Caco-2 (cell line): ENCODE results near the gene NOS3. TPM values are rescaled to one million over a fixed set of nuclear protein-coding genes. Genes with fewer than 3 reads are reported as not detected.

Source experiments
- BruUV-seq: library from RNA; stranded (reverse); fragments of 400-500 nt; replicated peaks from 2 replicates; lab custom pipeline; 2021; lab: Mats Ljungman, UMichigan
- CTCF ChIA-PET: fragments of 300-600 bp; sonication (Branson Sonifier 250); formaldehyde crosslinking; loops from one replicate; lab custom pipeline; 2022; ENCODE audit warnings: antibody characterized with exemption; lab: Charles Lee
- POLR2A ChIA-PET: fragments of 300-600 bp; sonication (Branson Sonifier 250); formaldehyde crosslinking; loops from one replicate; lab custom pipeline; 2022; ENCODE audit warnings: antibody characterized with exemption; lab: Charles Lee
- DNase-seq, 2 experiments: peaks; one replicate each; pipeline versions ENCODE4 v3.0.0 to v3.0.0-alpha.2; 2020 to 2022
- H3K27me3 ChIP-seq: replicated peaks from 2 replicates; pipeline ENCODE4 v1.6.0; 2011; ENCODE audit warnings: low read length; ENCODE audit not compliant: control insufficient read depth, insufficient read depth
- H3K36me3 ChIP-seq: 2 replicates; pipeline ENCODE4 v1.5.1; 2011; ENCODE audit warnings: low read length; ENCODE audit not compliant: control insufficient read depth, insufficient read depth
- H3K4me1 ChIP-seq: fragments of 250-450 bp; sonication (Bioruptor Pico); 2 replicates; pipeline ENCODE4 v1.5.1; 2020; ENCODE audit warnings: mild to moderate bottlenecking
- H3K4me3 ChIP-seq: 2 replicates; pipeline ENCODE4 v1.5.1; 2011; ENCODE audit warnings: low read depth, mild to moderate bottlenecking, control low read depth, low read length
- H3K9me3 ChIP-seq: fragments of 250-450 bp; sonication (Bioruptor Pico); 2 replicates; pipeline ENCODE4 v1.5.1; 2020; ENCODE audit warnings: mild to moderate bottlenecking, moderate library complexity
- H3K27ac Mint-ChIP-seq: one replicate; pipeline ENCODE4 v1.8.0; 2022; ENCODE audit warnings: mixed read lengths; ENCODE audit not compliant: unreplicated experiment
- H3K27me3 Mint-ChIP-seq: one replicate; pipeline ENCODE4 v1.8.0; 2022; ENCODE audit warnings: mixed read lengths; ENCODE audit not compliant: insufficient read depth, unreplicated experiment
- H3K36me3 Mint-ChIP-seq: one replicate; pipeline ENCODE4 v1.8.0; 2022; ENCODE audit warnings: mild to moderate bottlenecking, mixed read lengths; ENCODE audit not compliant: insufficient read depth, unreplicated experiment
- H3K4me1 Mint-ChIP-seq: one replicate; pipeline ENCODE4 v1.8.0; 2022; ENCODE audit warnings: low read depth, mixed read lengths; ENCODE audit not compliant: unreplicated experiment
- H3K4me3 Mint-ChIP-seq: one replicate; pipeline ENCODE4 v1.8.0; 2022; ENCODE audit warnings: mild to moderate bottlenecking, moderate library complexity, mixed read lengths; ENCODE audit not compliant: unreplicated experiment
- H3K9me3 Mint-ChIP-seq: one replicate; pipeline ENCODE4 v1.8.0; 2022; ENCODE audit warnings: mixed read lengths; ENCODE audit not compliant: unreplicated experiment
- intact Hi-C: fragments of 100-400 bp; cut with micrococcal nuclease; formaldehyde crosslinking; loops from one replicate; pipeline ENCODE4 v1.10.0; 2022; ENCODE audit not compliant: unreplicated experiment
- total RNA-seq: library from RNA; stranded (reverse); gene quantifications from 2 replicates; pipeline ENCODE4 v1.2.3, GENCODE V29; 2022
- TF ChIP-seq, protein P1 (sequence below), 2 experiments: fragments of 200-600 bp in 1 of 2; IDR thresholded peaks; 1 replicate in 1 of 2; 2 replicates in 1 of 2; pipeline versions ENCODE4 v1.5.1 to v1.8.0; 2011 to 2022; ENCODE audit warnings: antibody characterized with exemption in 1 of 2, control low read depth in 1 of 2, inconsistent platforms in 1 of 2, low read depth in 1 of 2, low read length in 1 of 2, mild to moderate bottlenecking in 1 of 2, moderate library complexity in 1 of 2; ENCODE audit not compliant: insufficient read depth in 1 of 2, severe bottlenecking in 1 of 2, unreplicated experiment in 1 of 2

NOS3 gene
- total RNA-seq, 1 experiment from 2014 or later = 1.1 TPM

DNA sequence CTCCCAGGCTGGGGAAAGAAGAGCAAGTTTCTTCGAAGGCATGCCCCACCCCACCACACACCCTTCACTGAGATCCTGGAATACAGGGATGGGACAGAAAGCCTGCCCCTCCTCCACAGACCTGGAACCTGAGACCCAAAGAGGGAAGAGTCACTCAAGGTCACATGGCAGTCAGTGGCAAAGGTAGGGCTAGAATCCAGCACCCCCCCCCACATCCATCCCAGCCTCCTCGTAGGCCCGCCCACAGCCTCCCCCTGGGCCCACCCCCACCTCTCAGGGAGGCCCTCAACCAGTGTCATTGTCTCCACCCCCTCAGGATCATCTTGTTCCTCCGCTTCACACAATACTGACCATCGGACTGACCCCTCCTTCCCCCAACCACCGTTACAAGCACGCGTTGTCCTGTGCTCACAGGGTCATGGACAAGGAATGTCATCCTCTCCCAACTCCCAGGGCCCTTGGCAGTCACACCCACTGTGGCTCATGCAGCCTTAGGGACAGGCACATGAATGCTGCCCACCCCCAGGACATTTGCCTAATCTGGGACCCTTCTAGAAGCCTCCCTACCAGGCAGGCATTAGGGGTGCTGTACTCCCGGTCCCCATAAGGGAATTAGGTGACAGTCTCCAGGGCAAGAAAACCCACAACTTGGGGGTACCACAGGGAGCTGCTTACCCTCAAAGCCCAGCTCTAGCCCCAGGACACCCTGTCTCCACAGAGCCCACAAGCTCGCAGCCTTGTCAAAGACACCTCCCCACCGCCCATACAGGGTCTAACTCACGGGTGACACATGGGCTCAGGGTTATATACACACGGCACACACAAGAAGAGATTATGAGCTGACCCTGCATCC is 14.1 kb upstream of the NOS3 start:
- Mint-ChIP-seq H3K27me3 (peaks cover 17% of the 10 kb centered on the region), H3K27ac (no peak overlapping the region), H3K9me3 (no peaks in the 10 kb centered on the region), H3K36me3 (peaks cover 7% of the 10 kb centered on the region), H3K4me3 (peak overlapping the region; percentile 66), H3K4me1 (peaks cover 11% of the 10 kb centered on the region)
- Histone ChIP-seq H3K27me3 (no peaks in the 10 kb centered on the region), H3K9me3 (no peaks in the 10 kb centered on the region), H3K4me3 (peak overlapping the region; percentile 28; the same call in 1 of the 2 replicates), H3K4me1 (peaks cover 16% of the 10 kb centered on the region), H3K36me3 (no peaks in the 10 kb centered on the region)
- intact Hi-C loops = no loop called here
- POLR2A ChIA-PET = no interaction called here
- BruUV-seq = no TSS peak
- CTCF ChIA-PET = interaction anchor here (1.0 kb wide), 2 partner anchors 14 to 52 kb away, joined by 3 to 4 read pairs; partner anchors contain the start of gene ABCB8
- no peak for DNase-seq
- TF ChIP-seq, protein P1, sequence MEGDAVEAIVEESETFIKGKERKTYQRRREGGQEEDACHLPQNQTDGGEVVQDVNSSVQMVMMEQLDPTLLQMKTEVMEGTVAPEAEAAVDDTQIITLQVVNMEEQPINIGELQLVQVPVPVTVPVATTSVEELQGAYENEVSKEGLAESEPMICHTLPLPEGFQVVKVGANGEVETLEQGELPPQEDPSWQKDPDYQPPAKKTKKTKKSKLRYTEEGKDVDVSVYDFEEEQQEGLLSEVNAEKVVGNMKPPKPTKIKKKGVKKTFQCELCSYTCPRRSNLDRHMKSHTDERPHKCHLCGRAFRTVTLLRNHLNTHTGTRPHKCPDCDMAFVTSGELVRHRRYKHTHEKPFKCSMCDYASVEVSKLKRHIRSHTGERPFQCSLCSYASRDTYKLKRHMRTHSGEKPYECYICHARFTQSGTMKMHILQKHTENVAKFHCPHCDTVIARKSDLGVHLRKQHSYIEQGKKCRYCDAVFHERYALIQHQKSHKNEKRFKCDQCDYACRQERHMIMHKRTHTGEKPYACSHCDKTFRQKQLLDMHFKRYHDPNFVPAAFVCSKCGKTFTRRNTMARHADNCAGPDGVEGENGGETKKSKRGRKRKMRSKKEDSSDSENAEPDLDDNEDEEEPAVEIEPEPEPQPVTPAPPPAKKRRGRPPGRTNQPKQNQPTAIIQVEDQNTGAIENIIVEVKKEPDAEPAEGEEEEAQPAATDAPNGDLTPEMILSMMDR (IDR thresholded peaks at IDR 0.05; ENCODE audit: insufficient read depth in 1 of 2, low read depth in 1 of 2, low read length in 1 of 2, severe bottlenecking in 1 of 2, unreplicated experiment in 1 of 2) = no peak

DNA sequence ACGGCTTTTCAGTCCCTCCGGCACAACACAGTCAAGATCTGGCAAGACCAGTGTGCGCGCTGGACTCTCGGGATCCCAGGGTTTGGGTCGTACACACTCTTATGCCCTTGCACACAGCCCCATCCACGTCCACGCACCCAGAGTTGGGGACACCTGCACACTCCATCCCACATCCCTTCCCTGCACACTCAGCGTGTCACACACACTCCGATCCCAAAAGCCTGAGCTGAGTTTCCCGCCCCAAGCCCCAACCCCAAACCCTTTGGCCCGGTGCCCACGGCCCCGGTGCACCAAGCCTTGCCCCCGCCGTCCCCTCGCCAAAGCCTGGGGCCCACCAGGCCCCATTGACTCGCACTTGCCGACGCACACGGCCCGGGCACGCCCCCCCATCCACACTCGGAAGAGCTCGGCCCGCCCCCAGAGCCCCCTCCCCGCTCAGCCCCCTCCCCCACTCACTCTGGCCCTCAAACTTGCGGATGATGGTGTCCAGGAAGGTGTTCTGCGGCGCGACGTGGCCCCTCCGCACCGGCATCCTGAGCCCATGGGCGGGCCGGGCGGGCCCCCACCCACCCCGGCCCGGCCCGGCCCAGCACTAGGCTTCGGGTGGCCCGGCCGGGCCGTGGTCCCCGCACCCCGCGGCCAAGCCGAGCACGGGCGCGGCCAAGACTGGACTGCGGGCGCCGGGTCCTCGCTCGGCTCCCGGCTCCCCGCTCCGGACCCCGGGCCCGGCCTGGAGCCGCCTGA is 13.3 kb upstream of the NOS3 start:
- peaks cover 11% of the 10 kb centered on the region for H3K4me1 Mint-ChIP-seq
- DNase-seq = no peak
- Histone ChIP-seq H3K36me3 (no peaks in the 10 kb centered on the region), H3K9me3 (no peaks in the 10 kb centered on the region), H3K4me3 (peak overlapping the region; percentile 28), H3K27me3 (no peaks in the 10 kb centered on the region), H3K4me1 (peaks cover 16% of the 10 kb centered on the region)
- no peaks in the 10 kb centered on the region for H3K9me3 Mint-ChIP-seq
- ChIA-PET POLR2A (no interaction called here), CTCF (interaction anchor here (1.0 kb wide), 2 partner anchors 15 to 51 kb away, joined by 3 to 4 read pairs; partner anchors contain the start of gene ABCB8)
- peak overlapping the region; percentile 66 for H3K4me3 Mint-ChIP-seq
- no TSS peak for BruUV-seq
- no peak overlapping the region for H3K27ac Mint-ChIP-seq
- TF ChIP-seq, protein P1 (IDR thresholded peaks at IDR 0.05; ENCODE audit: insufficient read depth in 1 of 2, low read depth in 1 of 2, low read length in 1 of 2, severe bottlenecking in 1 of 2, unreplicated experiment in 1 of 2) = no peak
- H3K36me3 Mint-ChIP-seq = peaks cover 7% of the 10 kb centered on the region
- intact Hi-C loops = loop anchor here (1.0 kb wide), 1 partner anchor 9 kb away; no protein-coding TSS in a partner anchor
- H3K27me3 Mint-ChIP-seq = peaks cover 18% of the 10 kb centered on the region
